Activated CD4-positive, alpha-beta T cell treated with anti-CD3 and anti-CD28 coated beads, Interleukin-2, amount 50 U/mL, for 24 hours (primary cell): ENCODE data around the gene TBC1D32.
"Not testable (repeated sequence)": the region's sequence is repeated elsewhere in the genome, so short reads cannot be mapped to it uniquely, and the experiment has no call there.

Experiments
- DNase-seq, 2 donors: peaks; one replicate each; pipeline ENCODE4 v3.0.0-alpha.2; 2020; ENCODE audit warnings: low read depth in 1 of 2, low spot score in 1 of 2

Gene TBC1D32

DNA sequence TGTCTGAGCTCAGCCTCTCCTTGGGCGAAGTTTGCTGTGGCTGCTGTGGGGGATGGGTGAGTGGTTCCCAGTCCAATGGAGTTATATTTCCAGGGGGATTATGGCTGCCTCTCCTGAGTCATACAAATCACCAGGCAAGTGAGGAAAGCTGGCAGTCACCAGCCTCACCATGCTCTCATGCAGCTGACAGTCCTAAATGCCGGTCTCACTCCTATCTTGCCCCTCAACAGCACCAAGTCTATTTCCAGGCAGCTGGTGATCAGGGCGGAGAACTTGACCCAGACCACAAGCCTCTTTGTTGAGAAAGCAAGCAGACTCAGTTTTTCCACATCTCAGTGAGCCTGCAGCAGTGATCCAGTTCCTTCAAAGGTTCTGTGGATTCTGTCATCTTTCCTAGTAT is 98.9 kb downstream of the TBC1D32 start:
- DNase-seq: no peak

DNA sequence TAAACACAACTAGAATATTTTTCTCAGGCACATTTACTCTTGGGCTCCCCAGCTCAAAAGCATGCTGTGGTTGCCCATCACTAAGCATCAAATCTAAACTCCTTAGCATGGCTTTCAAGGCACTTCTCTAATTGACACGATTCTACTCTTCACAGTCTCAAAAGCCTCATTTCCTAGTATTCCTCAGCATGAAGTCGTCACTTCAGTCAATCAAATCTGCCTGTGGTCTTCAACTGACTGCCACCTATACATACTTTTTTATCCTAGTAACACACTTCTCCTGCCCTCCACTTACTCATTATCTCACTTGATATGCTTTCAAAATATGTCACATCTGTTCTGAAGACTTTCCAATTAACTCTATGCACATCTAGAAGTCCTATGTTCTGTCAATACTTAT is 110.3 kb downstream of the TBC1D32 start:
- no peak for DNase-seq

DNA sequence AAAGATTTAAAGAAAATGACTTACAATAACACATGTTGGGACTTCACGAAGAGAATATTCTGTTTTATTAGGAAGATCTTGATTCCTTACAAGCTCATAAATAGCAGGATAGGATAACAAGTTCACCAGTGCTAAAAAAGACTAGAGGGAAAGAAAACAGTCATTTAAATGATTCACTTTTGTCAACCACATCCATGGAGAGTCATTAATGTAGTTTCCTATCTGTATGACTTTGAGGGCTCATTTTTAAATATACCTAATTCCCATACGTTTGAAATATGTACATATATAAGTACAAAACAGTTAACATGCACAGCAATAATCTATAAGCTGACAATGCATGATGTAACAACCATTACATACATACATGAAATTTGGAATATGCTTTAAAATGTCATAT is 111.1 kb downstream of the TBC1D32 start:
- no peak for DNase-seq

GRCh38 chr6:121222656-121223055 is 111.6 kb downstream of the TBC1D32 start:
- DNase-seq: no peak

- DNase-seq: no peak
These were observed 117.4 kb downstream of the TBC1D32 start for GRCh38 chr6:121216928-121217327.

GRCh38 chr6:121213341-121213740 is 120.9 kb downstream of the TBC1D32 start:
- not testable (repeated sequence) for DNase-seq

DNA sequence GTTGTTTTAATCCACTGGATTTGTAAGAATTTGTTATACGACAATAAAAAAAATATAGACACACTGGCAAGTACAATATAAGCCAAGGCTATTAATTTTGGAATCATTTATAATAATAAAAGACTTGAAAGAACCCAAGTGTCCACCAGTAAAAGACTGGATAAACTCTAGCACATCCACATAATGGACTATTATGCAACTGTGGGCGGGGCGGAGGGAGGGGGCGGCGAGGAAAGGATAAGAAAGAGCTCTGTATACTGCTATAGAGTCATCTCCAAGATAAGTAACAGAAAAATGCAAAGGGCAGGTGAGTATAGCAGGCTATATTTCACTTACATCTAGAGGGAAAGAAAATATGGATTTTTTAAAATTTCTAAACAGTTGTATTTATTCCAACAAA is 123.3 kb downstream of the TBC1D32 start:
- DNase-seq: no peak

- DNase-seq: no peak
These were observed 128.7 kb downstream of the TBC1D32 start for GRCh38 chr6:121205569-121205968.

GRCh38 chr6:121201105-121201504 is 133.2 kb downstream of the TBC1D32 start:
- DNase-seq: no peak

DNA sequence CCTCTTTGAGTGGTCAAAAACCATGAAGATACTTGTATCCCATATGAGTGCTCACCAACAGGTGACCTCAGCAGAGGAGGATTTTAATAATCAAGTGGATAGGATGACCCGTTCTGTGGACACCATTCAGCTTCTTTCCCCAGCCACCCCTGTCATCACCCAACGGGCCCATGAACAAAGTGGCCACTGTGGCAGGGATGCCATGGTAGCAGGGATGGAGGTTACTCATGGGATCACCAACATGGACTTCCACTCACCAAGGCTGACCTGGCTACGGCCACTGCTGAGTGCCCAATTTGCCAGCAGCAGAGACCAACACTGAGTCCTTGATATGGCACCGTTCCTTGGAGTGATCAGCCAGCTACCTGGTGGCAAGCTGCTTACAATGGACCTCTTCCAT is 138.2 kb downstream of the TBC1D32 start:
- DNase-seq: not testable (repeated sequence)

DNA sequence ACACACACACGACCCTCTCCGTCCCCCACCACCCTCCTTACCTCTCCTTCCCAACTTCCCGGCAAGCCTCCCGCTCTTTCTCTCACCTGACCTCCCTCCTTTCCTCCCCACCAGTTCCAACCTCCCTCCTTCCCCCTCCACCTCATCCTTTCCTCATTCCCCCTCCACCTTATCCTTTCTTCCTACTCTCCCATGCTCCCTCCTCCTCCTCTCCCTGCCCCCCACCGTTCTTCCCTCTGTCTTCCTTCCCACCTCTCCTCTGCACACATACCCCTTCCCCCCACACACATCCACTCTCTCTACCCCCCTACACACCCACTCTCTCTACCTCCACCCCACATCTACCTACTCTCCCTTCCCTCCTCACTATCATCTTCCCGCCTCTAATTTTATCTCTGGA is 144.2 kb downstream of the TBC1D32 start:
- DNase-seq: no peak

GRCh38 chr6:121188356-121188755 is 145.9 kb downstream of the TBC1D32 start:
- DNase-seq: no peak

DNA sequence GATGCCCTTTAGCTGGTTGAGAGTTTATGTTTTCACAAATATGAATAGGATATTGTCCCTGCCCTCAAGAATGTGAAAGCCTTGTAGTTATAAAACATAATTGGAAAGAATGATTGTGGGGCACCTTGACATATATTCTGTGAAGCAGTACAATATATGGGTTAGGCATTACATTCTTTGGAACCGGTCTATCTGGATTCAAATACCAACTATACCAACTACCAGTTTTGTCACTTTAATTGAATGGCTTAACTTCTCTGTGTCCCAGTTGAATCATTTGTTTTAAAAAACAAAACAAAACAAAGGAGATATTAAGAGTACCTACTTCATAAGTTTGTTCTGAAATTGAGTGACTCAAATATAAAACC is 146.5 kb downstream of the TBC1D32 start:
- DNase-seq: no peak

DNA sequence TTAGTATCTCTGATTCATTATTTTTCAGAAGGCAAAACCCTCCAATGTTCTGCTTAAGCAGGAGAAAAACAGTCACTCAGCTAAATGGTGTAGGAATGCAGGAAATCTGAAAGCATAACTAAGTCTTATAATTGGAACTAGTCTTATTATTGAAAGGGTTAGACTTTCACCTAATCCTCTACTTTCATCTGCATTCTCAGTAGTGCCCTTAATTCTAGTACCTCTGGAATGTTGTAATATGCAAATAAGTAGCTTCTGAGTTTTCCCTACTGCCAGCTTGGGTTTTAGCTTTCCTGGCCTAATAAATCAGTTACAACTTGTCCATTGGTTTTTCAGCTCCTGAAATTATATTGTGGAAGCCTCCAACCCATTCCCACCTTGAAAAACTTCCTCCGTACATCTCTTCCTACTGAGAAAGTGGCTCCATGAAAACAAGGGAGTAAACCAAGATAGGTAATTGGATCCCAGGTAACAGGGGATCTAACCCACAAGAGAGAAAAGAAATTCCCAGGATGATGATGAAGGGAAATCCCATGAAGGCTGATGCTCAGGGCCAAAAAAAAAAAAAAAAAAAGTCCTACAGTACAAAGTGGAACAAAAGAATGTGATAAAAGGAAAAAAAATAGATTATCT is 147.0 kb downstream of the TBC1D32 start:
- DNase-seq: no peak

- DNase-seq: no peak
These were observed 150.5 kb downstream of the TBC1D32 start for GRCh38 chr6:121183742-121184141.

DNA sequence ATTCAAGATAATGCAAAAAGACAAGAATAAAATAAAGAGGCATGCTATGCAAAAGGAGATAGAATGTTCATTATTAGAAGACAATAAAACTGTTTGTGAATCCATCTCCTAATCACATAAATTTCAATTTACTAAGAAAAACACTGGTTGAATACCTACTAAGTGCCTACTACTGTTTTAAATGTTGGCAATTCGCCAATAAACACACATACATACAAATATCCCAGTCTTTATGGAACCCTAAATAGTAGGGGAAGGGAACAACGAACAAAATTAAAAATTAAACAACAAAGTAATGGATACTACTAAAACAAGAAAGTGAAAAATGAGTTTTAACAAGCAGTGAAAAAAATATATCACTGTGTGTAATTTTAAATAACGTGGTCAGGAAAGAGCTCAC is 158.5 kb downstream of the TBC1D32 start:
- no peak for DNase-seq

DNA sequence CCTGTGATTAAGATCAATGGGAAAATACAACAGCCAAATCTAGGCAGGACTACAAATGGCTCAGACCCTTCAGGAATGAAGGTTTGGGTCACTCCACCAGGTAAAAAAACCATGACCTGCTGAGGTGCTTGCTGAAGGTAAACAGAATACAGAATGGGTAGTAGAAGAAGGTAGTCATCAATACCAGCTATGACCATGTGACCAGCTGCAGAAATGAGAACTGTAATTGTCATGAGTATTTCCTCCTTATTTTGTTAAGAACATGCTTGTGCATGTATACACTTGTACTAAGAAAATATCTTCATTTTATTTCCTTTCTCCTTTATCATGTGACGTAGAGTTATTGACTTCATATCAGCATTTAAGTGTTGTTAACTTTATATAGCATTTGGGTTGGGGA is 161.8 kb downstream of the TBC1D32 start:
- not testable (repeated sequence) for DNase-seq

- DNase-seq: no peak
These were observed 162.4 kb downstream of the TBC1D32 start for GRCh38 chr6:121171879-121172278.

DNA sequence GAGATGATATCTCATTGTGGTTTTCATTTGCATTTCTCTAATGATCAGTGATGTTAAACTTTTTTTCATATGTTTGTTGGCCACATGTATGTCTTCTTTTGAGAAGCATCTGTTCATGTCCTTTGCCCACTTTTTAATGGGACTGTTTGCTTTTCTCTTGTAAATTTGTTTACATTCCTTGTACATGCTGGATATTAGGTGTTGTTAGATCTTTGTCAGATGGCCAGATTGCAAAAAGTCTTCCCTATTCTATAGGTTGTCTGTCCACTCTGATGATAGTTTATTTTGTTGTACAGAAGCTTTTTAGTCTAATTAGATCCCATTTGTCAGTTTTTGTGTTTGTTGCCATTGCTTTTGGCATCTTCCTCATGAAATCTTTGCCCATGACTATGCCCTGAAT is 172.4 kb downstream of the TBC1D32 start:
- DNase-seq: no peak

GRCh38 chr6:121160276-121160675 is 174.0 kb downstream of the TBC1D32 start:
- no peak for DNase-seq

GRCh38 chr6:121158891-121159290 is 175.4 kb downstream of the TBC1D32 start:
- DNase-seq: no peak

DNA sequence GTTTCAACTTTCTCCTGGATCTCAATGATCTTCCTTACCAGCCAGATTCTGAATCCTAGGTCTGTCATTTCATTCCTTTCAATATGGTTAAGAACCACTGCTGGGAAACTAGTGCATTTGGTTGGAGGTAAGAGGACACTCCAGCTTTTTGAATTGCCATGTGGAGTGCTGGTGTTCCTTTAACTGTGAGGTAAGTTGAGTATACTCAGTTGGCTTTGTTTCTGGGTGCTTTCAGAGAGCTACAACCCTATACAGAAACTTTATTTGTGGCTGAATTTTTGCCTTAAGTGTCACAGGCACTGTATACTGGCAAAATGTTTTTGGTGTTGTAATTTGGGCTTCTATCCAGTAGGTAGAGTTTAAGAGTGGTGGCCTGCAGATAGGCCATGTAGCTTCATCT is 175.8 kb downstream of the TBC1D32 start:
- no peak for DNase-seq

DNA sequence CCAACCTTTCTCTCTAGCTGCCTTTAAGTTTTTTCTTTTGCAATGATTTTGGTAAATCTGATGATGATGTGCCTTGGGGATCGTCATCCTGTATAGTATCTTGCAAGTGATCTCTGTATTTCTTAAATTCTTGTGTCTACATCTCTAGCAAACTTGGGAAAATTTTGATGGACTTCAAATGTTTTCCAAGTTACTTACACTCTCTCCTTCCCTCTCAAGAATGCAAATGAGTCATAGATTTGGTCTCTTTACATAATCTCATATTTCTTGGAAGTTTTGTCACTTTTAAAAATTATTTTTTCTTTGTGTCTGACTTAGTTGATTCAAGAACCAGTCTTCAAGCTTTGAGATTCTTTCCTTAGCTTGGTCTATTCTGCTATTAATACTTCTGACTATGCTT is 176.4 kb downstream of the TBC1D32 start:
- DNase-seq: no peak

DNA sequence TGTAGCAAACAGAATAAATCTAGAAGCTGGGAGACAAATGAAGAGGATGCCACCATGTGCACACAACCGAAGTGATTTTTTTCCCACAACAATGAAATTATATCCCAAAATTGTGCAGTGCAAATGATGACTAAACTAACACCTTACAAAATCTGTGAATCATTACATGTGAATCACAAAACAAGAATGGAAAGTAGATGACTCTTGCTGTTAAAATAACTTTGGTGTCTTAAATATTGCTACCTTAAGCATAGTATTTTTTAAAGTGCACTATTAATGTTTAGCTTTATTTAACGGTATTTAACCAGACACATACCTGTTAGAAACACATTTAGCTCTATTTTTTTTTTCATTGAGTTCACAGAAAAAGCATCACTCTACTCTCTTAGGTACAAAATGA is 190.8 kb downstream of the TBC1D32 start:
- no peak for DNase-seq
